ENCODE data around the gene CALCA. TPM values are rescaled to one million over a fixed set of nuclear protein-coding genes. Genes with fewer than 3 reads are reported as not detected.

The CALCA gene
- total and polyA plus RNA-seq, 2 of the 4 experiments (the other 2 are of a cell fraction): not detected

- no peak overlapping the region for H3K9ac ChIP-seq (ENCODE audit: low read depth, low read length)
- H3K14ac ChIP-seq (replicated peaks; ENCODE audit: low read depth, low read length): no peak overlapping the region
- ChIA-PET POLR2A (ENCODE audit: unreplicated experiment) (no interaction called here), CTCF (no interaction called here)
- no peak overlapping the region for H4K91ac ChIP-seq (ENCODE audit: insufficient read depth, low read depth, low read length)
- H2AFZ ChIP-seq (replicated peaks; ENCODE audit: low read length, poor library complexity): no peak overlapping the region
- no peaks in the 10 kb centered on the region for H4K20me1 ChIP-seq (ENCODE audit: insufficient read depth, low read length)
- H3K23ac ChIP-seq (ENCODE audit: low read depth, low read length): no peak overlapping the region
- no peak overlapping the region for H3K4me3 ChIP-seq (ENCODE audit: insufficient read depth, low read depth, low read length)
- no peak for ATAC-seq (ENCODE audit: low read depth)
- H3K9me3 ChIP-seq (ENCODE audit: control insufficient read depth, insufficient read depth, low read length): no peaks in the 10 kb centered on the region
- intact Hi-C loops (cut with micrococcal nuclease): no loop called here
- H2AK9ac ChIP-seq (replicated peaks; ENCODE audit: low read depth, low read length, poor library complexity): no peak overlapping the region
- no peak for DNase-seq
- H3K79me1 ChIP-seq (ENCODE audit: low read depth in 1 of 2, low read length in 2 of 2): no peaks in the 10 kb centered on the region
- dilution Hi-C loops (cut with HindIII; ENCODE audit: low sequenced_read_pairs, unreplicated experiment): no loop called here
- in situ Hi-C loops (cut with MboI; ENCODE audit: low sequenced_read_pairs): no loop called here
- H4K5ac ChIP-seq (ENCODE audit: low read depth, low read length): no peak overlapping the region
- H3K9me1 ChIP-seq (ENCODE audit: insufficient read depth, low read length): no peaks in the 10 kb centered on the region
- no peaks in the 10 kb centered on the region for H3K36me3 ChIP-seq (ENCODE audit: control insufficient read depth, insufficient read depth, low read length)
- H4K8ac ChIP-seq (ENCODE audit: low read depth in 2 of 2, low read length in 2 of 2): no peak overlapping the region
- H2AK5ac ChIP-seq (ENCODE audit: low read depth, low read length): no peak overlapping the region
- H2BK120ac ChIP-seq (ENCODE audit: low read depth, low read length): no peak overlapping the region
- H3K4ac ChIP-seq (ENCODE audit: low read depth, low read length): no peak overlapping the region
- no CpG with 5 or more reads among the region's 2 CpGs for WGBS, 2 experiments (ENCODE audit: extremely low coverage in 2 of 2, insufficient read length in 1 of 2)
- BruUV-seq (replicated peaks): no TSS peak
- H3K4me2 ChIP-seq (ENCODE audit: low read depth, low read length): no peak overlapping the region
- TF ChIP-seq USF2 (IDR thresholded peaks at IDR 0.05; ENCODE audit: low read depth, low read length): no peak
- no peak for TF ChIP-seq POLR2A (IDR thresholded peaks at IDR 0.05; ENCODE audit: low read depth, low read length)
- TF ChIP-seq FOS (IDR thresholded peaks at IDR 0.05; ENCODE audit: low read depth, low read length): no peak
- no peak overlapping the region for H2BK5ac ChIP-seq (ENCODE audit: low read depth, low read length, poor library complexity, severe bottlenecking)
- no peak overlapping the region for H2BK20ac ChIP-seq (ENCODE audit: low read depth, low read length)
- no peak overlapping the region for H3K27ac ChIP-seq (ENCODE audit: insufficient read depth, low read length)
- no peak overlapping the region for H3K56ac ChIP-seq (ENCODE audit: extremely low read depth, insufficient read depth, low read length)
- no peaks in the 10 kb centered on the region for H3K4me1 ChIP-seq (ENCODE audit: control insufficient read depth, insufficient read depth, low read length)
- H3K18ac ChIP-seq (ENCODE audit: low read depth, low read length): no peak overlapping the region
- H2BK15ac ChIP-seq (ENCODE audit: low read depth, low read length): no peak overlapping the region
- no peaks in the 10 kb centered on the region for H3K27me3 ChIP-seq (ENCODE audit: control insufficient read depth, insufficient read depth, low read length)
These were observed 16.0 kb downstream of the CALCA start for GRCh38 chr11:14956111-14956510.
